ENCODE measurements around the gene LGALS4.

GRCh38 chr19:38812009-38812840 is 520 bp downstream of the LGALS4 start:
- TF ChIP-seq ARNT (IDR thresholded peaks at IDR 0.05): no peak
- no peak for TF ChIP-seq FOXK2 (IDR thresholded peaks at IDR 0.05)
- TF ChIP-seq PKNOX1 (IDR thresholded peaks at IDR 0.05): no peak
- no peak for TF ChIP-seq TARDBP (IDR thresholded peaks at IDR 0.05)
- TF ChIP-seq CTBP1 (IDR thresholded peaks at IDR 0.05; ENCODE audit: borderline replicate concordance): no peak
